Psoas muscle (tissue), 8 donors: ENCODE measurements around the gene TUBGCP6. TPM values are rescaled to one million over a fixed set of nuclear protein-coding genes. Genes with fewer than 3 reads are reported as not detected.

Experiments
- ATAC-seq, 4 donors: fragments of 200-7000 bp; cut with Tn5 transposase; one replicate each; pipeline ENCODE4 v1.9.1; 2020; ENCODE audit warnings: moderate library complexity in 3 of 4, mild to moderate bottlenecking in 2 of 4
- DNase-seq, 2 donors: peaks; one replicate each; pipeline ENCODE4 v3.0.0-alpha.2; 2020
- H3K27ac ChIP-seq: fragments of 200-600 bp; one replicate; pipeline ENCODE4 v1.8.0; 2022
- H3K27me3 ChIP-seq, 3 donors: fragments of 200-600 bp in 1 of 3; one replicate each; pipeline versions ENCODE4 v1.6.1 to v1.8.0; 2013 to 2022; ENCODE audit warnings: low read length in 2 of 3, mild to moderate bottlenecking in 2 of 3, moderate library complexity in 1 of 3; ENCODE audit not compliant: insufficient read depth in 3 of 3
- H3K36me3 ChIP-seq, 2 donors: fragments of 200-600 bp in 1 of 2; one replicate each; pipeline versions ENCODE4 v1.6.1 to v1.8.0; 2013 to 2022; ENCODE audit warnings: low read depth in 1 of 2, mild to moderate bottlenecking in 1 of 2, moderate library complexity in 1 of 2; ENCODE audit not compliant: insufficient read depth in 1 of 2
- H3K4me1 ChIP-seq: fragments of 200-600 bp; one replicate; pipeline ENCODE4 v1.8.0; 2022
- H3K4me3 ChIP-seq: fragments of 200-600 bp; one replicate; pipeline ENCODE4 v1.8.0; 2022; ENCODE audit warnings: mild to moderate bottlenecking
- H3K9me3 ChIP-seq: fragments of 200-600 bp; one replicate; pipeline ENCODE4 v1.8.0; 2022
- WGBS, 3 donors: extraction: QIAGEN DNeasy Blood & Tissue Kit; methylation state at CpG; one replicate each; pipeline versions ENCODE4 v1.1.6 to v1.1.7; 2013; 5-methylcytosine and 5-hydroxymethylcytosine counted together
- intact Hi-C, 2 donors: fragments of 100-400 bp; cut with DNase I; formaldehyde crosslinking; loops; one replicate each; pipeline versions ENCODE4 v1.11.0 to v1.14.2; 2022
- polyA plus RNA-seq, 3 donors: library from polyadenylated mRNA; stranded (reverse); fragments of 200-250 nt; gene quantifications; one replicate each; pipeline ENCODE4 v1.2.3, GENCODE V29; 2013
- total RNA-seq, 4 donors: library from RNA; stranded (reverse); fragmentation: NEBNext Ultra II Directional in 2 of 4; extraction: Animal tissue kit (Norgen Biotek cat#: 25700) in 2 of 4; gene quantifications; one replicate each; pipeline versions ENCODE4 v1.2.1 to v1.2.4, GENCODE V29; 2021 to 2023
- TF ChIP-seq, protein P1 (sequence below): fragments of 200-600 bp; IDR thresholded peaks from one replicate; pipeline ENCODE4 v1.8.0; 2022; ENCODE audit warnings: antibody characterized with exemption
- donor health status: healthy with polysubstance abuse.
- donor health status: DM: no; HTN: no; CAD: no; lungs with moderate emphysema.
- donor health status: Bipolar disorder and iron deficiency.
- donor health status: healthy.
- donor health status: DM: yes; HTN: yes; CAD: no.
- donor health status: DM: no; HTN: no; CAD: no.
- donor health status: DM: no; HTN: no; CAD: no.
- donor health status: DM: yes; HTN: yes; CAD: no.

TUBGCP6 gene
- total and polyA plus RNA-seq, 7 donors = 9.5 to 21.8 (median 18.0) TPM

DNA sequence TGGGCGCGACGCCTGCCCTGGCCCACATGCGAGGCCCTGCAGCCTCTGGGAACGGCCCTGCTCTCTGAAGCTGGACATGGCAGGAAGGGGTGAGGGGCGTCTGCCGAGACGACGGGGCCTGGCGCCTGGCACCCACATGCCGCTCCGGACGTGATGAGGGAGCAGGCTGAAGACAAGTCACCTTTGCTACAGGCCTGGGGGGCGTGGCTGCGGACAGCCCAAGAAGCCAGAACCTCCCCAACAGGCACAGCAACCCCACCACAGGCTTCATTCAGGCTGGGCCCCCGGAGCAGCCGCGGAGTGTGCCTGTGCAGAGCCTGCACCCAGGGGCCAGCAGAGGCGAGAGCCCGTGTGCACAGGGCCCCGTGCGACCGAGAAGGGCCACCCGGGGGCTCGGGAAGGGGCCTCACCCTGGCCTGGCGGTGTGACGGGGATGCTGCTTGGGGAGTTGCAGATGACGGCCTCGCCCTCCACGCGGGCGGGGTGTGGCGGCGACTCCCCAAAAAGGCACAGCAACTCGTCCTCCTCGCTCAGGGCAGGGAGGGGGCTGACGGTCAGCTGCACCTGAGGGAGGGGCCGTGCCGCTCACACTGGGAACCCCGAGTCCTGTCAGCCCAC, 42.0 kb upstream of the TUBGCP6 start:
- H3K36me3 ChIP-seq = peaks cover 0 to 64% of the 10 kb centered on the region in 2 donors
- H3K27ac ChIP-seq = no peak overlapping the region
- WGBS, 3 donors = 92 to 95% (median 94%) methylated on average over 31 to 40 of the region's 40 CpGs
- no peaks in the 10 kb centered on the region for H3K27me3 ChIP-seq
- no peak for ATAC-seq
- H3K9me3 ChIP-seq = no peaks in the 10 kb centered on the region
- TF ChIP-seq, protein P1, sequence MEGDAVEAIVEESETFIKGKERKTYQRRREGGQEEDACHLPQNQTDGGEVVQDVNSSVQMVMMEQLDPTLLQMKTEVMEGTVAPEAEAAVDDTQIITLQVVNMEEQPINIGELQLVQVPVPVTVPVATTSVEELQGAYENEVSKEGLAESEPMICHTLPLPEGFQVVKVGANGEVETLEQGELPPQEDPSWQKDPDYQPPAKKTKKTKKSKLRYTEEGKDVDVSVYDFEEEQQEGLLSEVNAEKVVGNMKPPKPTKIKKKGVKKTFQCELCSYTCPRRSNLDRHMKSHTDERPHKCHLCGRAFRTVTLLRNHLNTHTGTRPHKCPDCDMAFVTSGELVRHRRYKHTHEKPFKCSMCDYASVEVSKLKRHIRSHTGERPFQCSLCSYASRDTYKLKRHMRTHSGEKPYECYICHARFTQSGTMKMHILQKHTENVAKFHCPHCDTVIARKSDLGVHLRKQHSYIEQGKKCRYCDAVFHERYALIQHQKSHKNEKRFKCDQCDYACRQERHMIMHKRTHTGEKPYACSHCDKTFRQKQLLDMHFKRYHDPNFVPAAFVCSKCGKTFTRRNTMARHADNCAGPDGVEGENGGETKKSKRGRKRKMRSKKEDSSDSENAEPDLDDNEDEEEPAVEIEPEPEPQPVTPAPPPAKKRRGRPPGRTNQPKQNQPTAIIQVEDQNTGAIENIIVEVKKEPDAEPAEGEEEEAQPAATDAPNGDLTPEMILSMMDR = no peak
- intact Hi-C loops = no loop called here
- DNase-seq = no peak
- no peaks in the 10 kb centered on the region for H3K4me1 ChIP-seq
- no peak overlapping the region for H3K4me3 ChIP-seq

DNA sequence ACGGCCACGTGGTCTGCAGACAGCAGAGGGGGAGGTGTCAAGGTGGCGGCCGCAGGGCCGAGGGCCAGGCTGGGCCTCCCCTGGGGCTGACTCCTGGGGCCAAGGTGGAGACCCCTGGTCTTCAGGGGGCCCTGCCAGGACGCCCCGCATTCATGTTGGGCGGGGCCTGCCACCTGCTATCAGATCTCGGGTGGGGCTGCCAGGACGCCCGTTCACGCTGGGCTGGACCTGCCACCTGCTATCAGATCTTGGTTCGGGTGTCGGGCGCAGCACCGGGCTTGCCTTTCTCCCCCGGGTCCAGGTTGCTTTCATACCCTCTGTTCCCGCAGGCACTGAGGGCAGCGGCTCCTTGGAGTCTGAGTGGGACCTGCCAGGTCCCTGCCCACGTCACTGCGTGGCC, 41.5 kb upstream of the TUBGCP6 start:
- H3K27me3 ChIP-seq = no peaks in the 10 kb centered on the region
- ATAC-seq = no peak
- TF ChIP-seq, protein P1 = no peak
- no peaks in the 10 kb centered on the region for H3K9me3 ChIP-seq
- peaks cover 0 to 69% of the 10 kb centered on the region in 2 donors for H3K36me3 ChIP-seq
- intact Hi-C loops = no loop called here
- DNase-seq = no peak
- no peaks in the 10 kb centered on the region for H3K4me1 ChIP-seq
- no peak overlapping the region for H3K27ac ChIP-seq
- no peak overlapping the region for H3K4me3 ChIP-seq
- WGBS, 3 donors = 89 to 94% (median 91%) methylated on average over 20 to 21 of the region's 21 CpGs

DNA sequence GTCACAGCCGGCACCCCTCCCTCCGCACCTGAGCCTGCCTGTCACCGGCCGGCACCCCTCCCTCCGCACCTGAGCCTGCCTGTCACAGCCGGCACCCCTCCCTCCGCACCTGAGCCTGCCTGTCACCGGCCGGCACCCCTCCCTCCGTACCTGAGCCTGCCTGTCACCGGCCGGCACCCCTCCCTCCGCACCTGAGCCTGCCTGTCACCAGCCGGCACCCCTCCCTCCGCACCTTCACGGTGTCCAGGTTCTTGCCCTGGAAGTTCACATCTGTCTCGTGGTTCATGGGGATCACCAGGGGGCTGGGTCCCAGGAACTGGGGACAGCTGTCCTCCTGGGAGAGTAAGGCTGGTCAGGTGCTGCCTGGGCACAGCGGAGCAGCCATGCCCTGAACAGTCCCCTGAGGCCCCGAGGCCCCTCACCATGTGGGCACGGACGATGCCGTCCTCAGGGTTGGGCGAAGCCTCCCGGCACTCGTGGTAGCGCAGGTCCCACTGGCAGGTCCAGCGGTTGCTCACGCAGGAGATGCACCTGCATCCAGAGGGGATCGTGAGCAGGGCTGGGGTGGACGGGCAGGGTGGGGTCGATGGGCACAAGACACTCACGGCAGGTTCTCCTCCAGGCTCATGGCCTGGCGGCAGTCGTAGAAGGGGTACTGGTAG, 40.9 kb upstream of the TUBGCP6 start:
- H3K36me3 ChIP-seq = peaks cover 0 to 75% of the 10 kb centered on the region in 2 donors
- intact Hi-C loops = no loop called here
- 89 to 96% (median 95%) methylated on average over 26 to 33 of the region's 34 CpGs for WGBS, 3 donors
- H3K4me1 ChIP-seq = no peaks in the 10 kb centered on the region
- ATAC-seq (no peak), DNase-seq (no peak)
- no peaks in the 10 kb centered on the region for H3K9me3 ChIP-seq
- no peak overlapping the region for H3K27ac ChIP-seq
- peaks cover 0 to 3% (median 0%) of the 10 kb centered on the region in 3 donors for H3K27me3 ChIP-seq
- TF ChIP-seq, protein P1 = no peak
- no peak overlapping the region for H3K4me3 ChIP-seq

DNA sequence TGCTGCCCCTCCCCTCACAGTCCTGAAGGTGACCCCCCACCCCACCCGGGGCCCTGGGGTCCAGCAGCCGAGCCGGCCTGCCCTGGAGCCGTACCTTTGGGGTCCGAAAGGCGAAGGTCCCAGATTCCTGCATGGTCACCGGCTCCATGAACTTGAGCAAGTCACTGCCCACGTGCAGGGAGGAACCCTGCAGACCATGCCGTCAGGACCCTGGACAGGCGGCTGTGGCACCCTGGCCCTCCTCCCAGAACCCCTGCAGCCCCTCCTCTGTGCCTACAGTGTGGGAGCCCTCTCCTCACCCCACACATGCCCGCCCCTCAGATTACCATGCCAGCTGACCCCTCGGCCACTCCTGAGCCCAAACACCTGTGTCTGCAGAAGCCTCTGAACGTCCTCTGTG, 39.7 kb upstream of the TUBGCP6 start:
- Histone ChIP-seq H3K27me3 (peaks cover 0 to 3% (median 0%) of the 10 kb centered on the region in 3 donors), H3K27ac (no peak overlapping the region), H3K36me3 (peaks cover 0 to 80% of the 10 kb centered on the region in 2 donors), H3K4me1 (no peaks in the 10 kb centered on the region), H3K9me3 (no peaks in the 10 kb centered on the region), H3K4me3 (no peak overlapping the region)
- 89 to 93% (median 90%) methylated on average over 12 to 13 of the region's 13 CpGs for WGBS, 3 donors
- DNase-seq (no peak), ATAC-seq (no peak)
- TF ChIP-seq, protein P1 = no peak
- intact Hi-C loops = no loop called here
